Measurements from ENCODE around the gene TOMM70.

TOMM70 gene

DNA sequence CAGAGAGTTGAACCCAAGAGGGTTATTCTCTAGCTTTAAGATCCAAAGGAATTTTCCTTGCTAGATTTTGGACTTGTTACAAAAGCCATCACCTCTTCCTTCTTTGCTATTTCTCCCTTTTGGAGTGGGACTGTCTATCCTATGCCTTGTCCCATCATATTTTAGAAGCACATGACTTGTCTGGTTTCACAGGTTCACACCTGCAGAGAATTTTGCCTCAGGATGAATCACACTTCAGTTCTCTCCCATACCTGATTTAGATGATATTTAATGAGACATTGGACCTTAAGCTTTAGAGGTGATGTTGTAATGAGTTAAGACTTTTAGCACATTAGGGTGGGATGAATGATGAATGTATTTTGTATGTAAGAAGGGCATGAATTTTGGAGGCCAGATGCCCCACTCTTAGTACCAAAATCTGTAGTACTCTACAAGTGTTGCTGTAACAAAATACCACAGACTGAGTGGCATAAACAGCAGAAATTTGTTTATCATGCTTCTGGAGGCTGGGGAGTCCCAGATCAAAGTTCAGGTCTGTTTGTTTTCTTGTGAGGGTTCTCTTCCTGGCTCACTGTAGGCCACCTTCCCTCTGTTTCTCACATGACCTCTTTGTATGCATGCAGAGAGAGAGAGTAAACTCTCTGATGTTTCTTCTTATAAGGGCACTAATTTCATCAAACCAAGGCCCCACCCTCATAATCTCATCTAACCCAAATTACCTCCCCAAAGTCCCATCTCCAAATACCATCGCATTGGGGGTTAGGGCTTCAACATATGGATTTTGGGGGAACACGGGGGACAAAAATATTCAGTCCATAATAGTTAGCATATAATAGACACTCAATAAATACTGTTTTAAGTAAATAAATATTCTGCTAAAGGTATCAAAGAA, 10.4 kb upstream of the TOMM70 start:
- DNase-seq, result no peak

DNA sequence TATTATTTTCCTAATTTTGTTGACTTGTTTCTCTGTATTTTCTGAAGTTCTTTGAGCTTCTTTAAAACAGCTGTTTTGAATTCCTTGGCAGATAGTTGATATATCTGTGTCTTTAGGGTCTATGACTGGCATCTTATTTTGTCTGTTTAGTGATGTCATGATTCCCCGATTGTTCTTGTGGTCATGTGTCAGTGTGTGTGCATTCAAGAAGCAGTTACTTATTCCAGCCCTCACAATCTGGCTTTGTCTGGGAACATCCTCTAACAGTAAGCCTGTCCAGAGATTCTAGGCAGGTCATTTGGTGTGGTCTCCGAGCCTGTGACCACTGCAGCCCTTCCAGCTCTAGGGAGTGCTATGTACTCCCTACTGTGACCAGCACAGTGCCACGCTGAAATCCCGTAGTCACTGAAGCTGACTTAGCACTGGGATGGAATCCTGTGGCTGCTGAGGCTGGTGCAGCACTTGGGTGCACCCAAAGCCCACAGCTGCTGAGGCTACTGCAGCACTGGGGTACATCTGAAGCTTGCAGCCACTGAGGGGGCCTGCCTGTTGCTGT, 7.2 kb upstream of the TOMM70 start:
- DNase-seq, result no peak

DNA sequence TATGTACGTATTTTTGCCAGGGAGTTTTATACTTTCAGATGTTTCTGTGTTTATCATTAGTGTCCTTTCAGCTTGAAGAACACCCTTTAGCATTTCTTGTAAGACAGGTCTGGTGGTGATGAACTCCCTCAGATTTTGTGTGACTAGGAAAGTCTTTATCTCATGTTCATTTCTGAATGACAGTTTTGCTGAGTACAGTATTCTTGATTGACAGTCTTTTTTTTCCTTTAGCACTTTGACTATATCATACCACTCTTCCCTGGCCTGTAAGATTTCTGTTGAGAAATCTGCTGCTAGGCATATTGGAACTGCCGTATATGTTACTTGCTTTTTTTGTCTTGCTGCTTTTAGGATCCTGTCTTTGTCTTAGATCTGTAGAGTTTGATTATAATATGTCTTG, 6.3 kb upstream of the TOMM70 start:
- DNase-seq, result no peak

DNA sequence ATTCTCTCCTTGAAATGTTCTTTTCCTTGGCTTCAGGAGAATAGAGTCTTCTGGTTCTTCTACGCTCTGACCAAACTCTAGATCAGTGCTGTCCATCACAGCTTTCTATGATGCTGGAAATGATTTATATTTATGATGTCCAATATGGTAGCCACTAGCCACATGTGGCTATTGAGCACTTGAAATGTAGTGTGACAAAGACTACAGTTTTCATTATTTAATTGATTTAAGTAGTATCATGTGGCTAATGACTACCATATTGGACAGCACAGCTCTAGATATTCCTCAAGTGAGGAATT, 3.3 kb upstream of the TOMM70 start:
- no peak for DNase-seq

DNA sequence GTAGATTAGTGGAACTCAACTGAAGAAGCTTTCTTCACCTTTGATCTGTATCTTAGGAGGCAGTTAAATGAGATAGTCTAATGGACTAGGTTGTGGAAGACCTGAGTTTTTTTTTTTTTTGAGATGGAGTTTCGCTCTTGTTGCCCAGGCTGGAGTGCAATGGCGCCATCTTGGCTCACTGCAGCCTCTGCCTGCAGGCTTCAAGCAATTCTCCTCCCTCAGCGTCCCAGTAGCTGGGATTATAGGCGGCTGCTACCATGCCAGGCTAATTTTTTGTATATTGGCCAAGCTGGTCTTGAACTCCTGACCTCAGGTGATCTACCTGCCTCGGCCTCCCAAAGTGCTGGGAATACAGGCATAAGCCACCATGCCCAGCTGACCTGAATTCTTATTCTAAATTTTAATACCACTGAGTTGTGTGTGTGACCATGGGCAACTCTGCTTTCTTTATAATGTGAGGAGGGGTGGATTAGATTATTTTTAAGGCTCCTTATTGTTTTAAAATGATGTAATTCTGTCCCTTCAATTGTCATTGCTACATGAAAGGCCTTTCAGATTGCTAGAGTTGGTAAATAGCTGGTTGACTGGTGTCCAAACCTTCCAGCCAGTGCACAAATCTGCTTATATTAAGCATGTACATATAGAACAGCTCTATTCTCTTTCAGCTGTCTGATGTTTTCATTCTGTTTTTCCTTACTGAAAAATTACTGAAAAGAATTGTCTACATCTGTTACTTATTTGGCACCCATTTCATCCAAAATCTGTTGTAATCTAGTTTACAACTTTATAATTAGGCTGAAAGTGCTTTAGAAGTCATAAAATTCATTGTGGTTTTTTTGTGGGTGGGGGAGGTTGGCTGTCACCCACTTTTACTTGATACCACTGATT, 2.7 kb upstream of the TOMM70 start:
- DNase-seq, result no peak

DNA sequence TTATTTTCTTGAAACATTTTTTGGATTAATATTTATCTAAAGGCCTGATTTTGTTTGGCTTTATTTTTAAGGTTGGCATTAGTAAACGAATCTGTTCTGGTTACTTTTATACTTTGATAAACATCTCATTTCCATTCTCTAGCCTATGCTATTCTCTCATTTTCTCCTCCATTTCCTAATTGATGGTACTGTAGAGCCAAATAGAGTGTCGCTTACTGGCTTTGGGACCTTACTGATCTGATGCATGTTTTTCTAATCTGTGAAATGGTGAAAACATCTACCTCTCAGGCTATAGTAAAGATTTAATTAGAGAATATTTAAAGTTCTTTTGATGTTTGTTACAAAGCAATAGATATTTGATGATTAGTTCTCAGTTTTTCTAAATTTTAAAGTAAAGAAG, 2.0 kb upstream of the TOMM70 start:
- no peak for DNase-seq

DNA sequence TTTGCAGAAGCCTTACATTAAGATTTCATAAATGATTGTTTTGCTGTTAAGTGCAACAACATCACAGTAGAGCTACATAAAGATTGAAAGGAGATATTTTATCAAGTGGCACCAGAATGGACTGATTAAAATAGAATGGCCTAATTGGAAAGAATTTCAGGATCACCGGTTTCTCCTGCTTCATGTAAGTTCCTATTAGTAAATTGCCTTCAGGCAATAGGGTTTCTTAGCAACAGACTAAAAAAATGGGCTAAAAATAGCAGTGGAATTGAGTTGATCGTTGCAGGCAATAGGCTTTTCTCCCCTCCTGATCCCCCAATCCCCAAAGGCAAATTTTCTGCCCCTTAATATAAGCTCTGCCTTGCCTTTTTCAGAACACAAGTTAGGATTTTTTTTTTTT, 1.4 kb upstream of the TOMM70 start:
- peak in 1 of 3 donors; percentile 25 for DNase-seq

DNA sequence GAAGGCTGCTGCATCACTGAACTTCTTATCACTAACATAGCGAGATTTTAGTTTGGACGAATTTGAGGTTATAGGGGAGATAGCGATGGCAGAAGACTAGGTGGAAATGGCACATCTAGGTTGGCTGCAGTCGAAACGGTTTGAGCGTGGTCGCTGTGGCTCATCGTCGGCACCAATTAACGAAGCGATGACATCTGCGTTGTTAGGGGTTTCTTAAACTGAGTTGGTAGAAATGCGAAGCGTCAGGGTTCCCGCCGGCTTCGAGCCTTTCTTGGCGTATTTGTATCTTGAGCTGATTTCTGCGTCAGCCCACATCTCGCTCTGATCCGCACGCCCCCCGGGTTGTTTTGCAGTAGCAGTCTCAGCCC, 769 bp upstream of the TOMM70 start:
- peak; percentile 37 to 38 (median 37) for DNase-seq

DNA sequence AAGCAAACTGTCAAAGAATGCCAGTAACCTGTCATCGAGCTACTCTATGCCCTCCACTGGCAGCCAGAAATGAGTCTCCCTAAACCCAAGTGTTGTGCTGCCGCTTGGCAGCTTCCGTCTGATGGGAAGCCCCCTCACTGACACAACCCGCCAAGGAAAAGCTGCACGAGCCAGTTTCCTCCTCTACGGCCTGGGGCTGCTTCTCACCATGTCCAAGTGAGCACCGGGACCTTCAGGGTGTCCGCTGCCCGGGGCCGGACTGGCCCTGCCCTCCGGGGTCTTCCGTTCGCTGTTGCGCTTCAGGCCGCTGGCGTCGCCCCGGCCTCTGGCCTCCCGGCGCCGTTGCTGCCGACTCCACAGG, 490 bp downstream of the TOMM70 start:
- DNase-seq, result peak; percentile 70 to 77 (median 72)

DNA sequence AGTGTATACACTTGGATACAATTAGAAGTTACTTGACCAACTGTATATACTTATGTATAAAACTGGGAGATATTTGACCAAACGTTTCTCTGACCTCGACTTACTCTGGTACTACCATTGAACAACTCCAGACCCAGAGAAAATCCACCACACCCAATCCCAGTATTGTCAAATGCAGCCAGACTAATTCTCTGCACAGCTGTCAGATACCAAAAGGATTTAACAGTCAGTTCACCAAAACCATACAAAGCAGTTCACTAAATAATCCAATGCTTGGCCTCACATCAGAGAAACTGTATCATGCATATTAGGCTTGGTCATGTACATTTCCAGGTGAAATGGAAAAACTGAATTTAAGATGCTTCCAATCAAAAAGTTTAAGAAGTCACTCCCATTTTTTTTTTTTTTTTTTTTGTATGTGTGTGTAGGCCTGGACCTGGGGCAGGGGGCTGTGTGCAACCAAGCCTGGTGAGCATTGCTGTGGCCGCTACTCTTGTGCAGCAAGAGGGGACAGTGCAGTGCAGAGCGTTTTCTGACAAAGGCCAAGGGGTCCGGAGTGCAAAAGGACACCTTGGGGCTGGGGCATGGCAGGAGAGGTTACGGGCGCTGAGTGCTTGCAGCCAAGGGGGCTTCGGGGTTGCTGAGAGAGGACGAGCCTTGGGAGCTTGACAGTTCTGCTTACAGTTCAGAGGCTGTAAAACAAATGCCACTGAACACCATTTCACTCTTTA, 1.4 kb downstream of the TOMM70 start:
- DNase-seq, result no peak

DNA sequence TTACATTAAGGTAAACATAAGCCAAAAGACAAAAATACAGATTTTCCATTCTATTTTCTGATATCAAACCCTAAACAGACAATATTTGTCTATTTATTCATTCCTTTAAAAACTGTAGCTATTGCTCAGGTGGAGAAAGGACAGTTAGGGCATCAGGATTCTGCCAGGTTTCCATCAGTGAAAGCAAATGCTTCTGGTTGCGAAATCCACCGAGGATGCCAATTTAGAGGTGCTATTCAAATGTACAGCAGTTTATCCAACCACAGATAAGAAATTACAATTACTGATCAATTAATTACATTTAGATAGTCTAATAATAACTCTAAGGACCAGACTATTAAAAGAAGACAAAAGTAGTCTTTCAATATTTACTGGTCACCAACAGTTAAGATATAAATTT, 3.9 kb downstream of the TOMM70 start:
- DNase-seq, result no peak

DNA sequence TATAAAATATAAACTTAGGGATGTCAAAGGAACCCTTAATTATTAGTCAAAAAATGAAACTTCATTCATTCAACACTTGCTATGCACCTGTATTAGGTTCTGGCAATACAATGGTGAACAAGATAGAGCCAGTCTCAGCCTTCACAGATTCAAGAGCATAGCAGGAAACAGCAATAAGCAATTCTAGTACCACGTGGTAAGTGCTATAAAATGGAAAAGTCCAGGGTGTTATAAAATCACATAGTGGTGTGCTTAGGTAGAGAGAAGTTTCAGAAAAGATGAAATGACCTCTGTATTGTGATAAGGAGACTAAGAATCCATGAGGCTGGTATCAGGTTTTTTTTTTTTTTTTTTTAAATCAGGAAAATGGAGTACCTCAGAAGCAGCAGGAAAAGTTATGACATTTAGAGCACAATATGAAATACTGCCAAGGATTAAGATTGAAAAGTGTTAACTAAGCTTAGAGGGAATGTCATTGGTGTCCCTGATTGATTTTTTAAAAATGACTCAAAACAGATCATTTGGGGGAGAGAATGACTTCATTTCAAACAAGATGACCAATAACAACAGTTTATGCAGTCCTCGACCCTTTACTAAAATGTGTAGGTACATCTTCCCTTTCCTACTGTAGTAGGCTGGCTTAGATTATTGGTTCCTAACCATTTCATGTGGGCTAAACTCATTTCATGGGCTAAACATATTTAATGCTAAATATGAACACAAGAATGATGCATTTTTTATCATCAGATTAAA, 5.0 kb downstream of the TOMM70 start:
- DNase-seq, result no peak

DNA sequence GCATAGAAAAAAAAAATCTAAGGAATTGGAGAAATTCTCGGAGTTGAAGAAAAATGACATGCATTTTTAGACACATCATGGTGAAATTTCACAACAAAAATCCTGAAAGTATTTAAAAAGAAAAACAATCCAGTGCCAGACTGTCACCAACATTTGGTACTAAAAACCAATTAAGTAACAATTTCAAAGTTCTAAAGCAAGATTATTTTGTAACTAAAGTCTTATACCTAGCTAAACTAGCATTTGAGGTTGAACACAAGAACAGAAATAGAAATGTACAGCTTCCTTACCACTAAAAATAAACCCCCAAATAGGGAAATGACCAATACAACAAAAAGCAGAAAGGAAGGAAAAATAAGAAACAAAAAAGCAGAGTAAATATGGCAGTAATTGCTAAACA, 11.9 kb downstream of the TOMM70 start:
- no peak for DNase-seq

DNA sequence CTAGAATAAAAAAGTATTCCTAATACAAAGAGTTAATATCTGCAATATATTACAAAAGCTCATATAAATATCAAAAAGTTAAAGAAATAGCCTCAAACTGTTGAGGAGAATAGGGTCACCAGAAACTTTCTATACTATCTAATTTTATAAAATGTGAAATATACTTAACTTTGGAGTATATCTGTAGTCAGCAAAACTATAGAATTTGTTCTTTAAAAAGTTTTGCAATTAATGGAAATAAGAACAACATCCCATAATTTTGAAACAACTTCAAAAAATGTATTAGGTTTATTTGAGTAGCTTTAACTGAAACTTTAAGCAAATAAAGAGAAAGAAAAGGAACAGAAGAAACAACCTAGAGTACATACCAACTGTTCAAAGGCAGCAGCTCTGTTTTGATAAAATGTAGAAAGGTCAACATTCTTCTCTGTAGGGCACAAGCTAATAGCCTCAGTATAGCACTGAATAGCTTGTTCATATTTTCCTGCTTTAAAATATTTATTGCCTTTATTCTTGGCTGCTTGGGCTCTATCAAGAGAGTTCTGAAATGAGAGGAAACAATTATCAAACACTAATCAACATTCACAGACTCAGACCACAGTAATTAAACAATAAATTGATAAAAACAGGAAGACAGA, 14.3 kb downstream of the TOMM70 start:
- DNase-seq, result no peak

DNA sequence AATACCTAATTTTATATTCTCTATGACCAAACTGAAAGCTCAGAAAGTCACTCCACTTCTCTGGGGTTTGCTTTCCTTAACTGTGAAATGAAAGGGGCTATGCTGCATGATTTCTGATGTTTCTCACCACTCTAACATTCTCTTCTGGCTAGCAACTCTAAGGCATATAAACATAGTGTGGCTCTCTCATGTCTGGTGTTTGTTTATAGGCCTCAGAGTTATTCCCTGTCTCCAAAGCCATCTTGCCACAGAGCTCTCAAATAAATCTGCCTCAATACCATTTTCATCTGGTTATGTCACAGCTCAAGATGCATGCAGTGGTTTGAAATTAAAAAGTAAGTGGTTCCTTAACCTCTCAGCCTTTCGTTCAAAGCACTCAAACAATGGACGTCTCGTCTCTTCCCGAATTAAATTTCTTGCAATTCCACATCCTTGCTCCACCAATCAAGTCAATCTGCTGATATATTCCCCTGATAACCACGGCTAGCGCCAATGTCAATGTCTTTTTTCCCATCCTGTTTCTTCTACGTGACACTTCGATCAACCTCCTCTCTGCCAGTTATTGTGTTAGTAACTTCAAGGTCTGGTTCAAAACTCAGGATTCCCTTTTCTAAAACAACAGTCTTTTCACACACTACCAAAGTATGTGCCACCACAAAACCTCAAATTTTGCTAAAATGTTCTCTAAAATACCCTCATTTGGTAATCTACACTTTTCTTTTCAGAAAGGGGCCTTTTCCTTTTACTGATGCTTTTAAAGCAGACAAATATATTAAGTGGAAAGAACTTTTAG, 16.0 kb downstream of the TOMM70 start:
- no peak for DNase-seq

DNA sequence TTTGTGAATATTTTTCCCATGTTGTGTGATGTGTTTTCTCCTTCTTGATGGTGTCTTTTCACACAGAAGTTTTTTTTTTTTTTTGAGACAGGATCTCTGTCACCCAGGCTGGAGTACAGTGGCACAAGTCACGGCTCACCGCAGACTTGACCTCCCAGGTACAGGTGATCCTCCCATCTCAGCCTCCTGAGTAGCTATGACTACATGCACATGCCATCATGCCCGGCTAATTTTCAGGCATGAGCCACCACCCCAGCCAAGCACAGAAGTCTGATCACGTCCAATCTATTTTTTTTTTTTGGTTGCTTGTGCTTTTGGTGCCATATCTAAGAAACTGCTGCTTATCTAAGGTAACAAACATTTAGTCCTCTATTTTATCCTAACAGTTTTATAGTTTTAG, 24.6 kb downstream of the TOMM70 start:
- DNase-seq, result no peak

DNA sequence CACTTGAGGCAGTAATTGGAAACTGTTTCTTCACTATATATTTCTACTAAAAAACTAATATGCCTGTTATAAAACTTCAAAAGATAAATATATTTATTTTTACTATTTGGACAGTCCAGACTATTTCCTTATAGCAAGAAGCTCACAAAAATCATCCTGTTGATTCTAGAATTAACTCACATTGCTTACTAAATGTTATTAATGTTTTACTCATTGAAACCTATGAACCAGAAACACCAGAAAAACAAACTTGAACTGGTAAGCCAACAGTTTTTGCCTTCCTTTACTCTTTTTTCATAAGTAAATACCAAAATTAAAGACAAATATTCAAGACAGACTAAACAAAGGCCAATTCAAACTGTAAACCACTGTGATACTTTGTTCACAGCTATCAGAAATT, 26.4 kb downstream of the TOMM70 start:
- no peak for DNase-seq

DNA sequence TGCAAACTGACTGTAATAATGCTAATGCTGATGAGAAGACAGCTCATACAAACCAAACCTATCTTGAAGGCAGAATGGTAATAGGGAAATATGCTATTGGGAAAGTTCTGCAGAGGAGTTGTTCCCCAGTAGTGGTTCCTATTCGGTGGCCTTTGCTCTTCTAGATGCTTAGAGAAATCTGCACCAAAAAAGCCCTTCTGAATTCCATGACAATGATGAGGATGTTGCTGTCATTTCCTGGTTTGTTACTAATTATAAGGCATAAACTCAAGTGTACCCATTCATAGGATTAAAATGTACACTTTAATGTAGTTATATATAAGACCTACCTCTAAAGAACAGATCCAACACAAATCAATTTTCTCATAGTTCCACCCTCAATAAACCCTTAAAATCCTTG, 30.1 kb downstream of the TOMM70 start:
- no peak for DNase-seq

DNA sequence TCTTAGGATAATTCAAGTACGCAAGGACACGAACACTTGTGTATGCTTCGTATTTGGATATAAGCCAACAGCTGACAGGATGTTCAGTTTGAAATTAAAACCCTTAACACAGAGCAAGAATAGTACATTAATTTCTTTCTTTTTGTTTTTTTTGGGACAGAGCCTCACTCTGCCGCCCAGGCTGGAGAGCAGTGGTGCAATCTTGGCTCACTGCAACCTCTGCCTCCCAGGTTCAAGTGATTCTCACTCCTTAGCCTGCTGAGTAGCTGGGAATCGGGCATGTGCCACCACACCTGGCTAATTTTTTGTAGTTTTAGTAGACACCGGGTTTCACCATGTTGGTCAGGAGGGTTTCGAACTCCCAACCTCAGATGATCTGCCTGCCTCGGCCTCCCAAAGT, 32.4 kb downstream of the TOMM70 start:
- no peak for DNase-seq

DNA sequence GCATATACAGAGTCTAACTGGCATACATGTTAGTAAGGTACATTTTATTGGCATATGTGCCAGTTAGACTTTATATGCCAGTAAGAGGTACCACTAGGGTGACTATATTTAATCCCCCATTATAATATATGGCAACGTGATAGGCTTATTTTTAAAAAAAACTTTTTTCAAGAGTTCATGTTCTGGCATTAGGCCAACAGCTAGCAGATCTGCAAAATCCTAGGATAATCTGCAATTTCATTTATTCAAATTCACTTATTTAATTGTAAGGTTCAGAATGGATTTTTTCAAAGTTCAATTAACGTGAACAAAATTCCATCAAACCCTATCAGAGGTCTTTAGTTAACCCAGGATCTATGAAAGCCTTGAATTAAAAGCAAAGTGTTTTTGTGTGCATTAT, 34.5 kb downstream of the TOMM70 start:
- no peak for DNase-seq

DNA sequence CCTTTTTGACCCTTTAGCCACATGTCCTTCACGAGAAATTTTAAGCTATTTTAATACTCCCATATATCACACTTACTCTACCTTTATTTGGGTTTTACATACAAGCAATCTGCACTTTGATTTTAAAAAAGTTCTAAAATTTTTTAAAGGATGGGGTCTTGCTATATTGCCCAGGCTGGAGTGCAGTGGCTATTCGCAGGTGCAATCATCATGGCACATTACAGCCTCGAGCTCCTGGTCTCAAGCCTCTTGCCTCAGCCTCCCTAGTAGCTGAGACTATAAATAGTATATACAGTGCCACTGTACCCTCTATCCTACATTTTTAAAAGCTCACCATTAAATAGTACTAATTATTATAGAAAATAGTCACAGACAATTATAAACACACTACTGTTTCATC, 36.5 kb downstream of the TOMM70 start:
- no peak for DNase-seq
